Measurements from ENCODE around the gene WDFY3.

Gene WDFY3

GRCh38 chr4:84966382-84967242 is at the start of gene WDFY3:
Gene WDFY3 (minus strand): TSS chr4:84966690. CDS start chr4:84860591, 106,099 bp downstream.
- Histone ChIP-seq H3K36me3 (ENCODE audit: control insufficient read depth in 2 of 2, insufficient read depth in 2 of 2, low read length in 2 of 2) (no peaks in the 10 kb centered on the region), H3K9ac (ENCODE audit: low read length in 2 of 2) (peak within 1 kb of the TSS; percentile 76 to 84), H3K9me3 (ENCODE audit: control insufficient read depth in 2 of 2, low read length in 2 of 2) (no peaks in the 10 kb centered on the region), H3K4me3 (ENCODE audit: low read length in 2 of 2) (peak within 1 kb of the TSS; percentile 89 to 90), H3K27ac (ENCODE audit: low read length) (peak within 1 kb of the TSS; percentile 73), H3K4me1 (ENCODE audit: control insufficient read depth, insufficient read depth, low read length) (peaks cover 6% of the 10 kb centered on the region), H3K27me3 (ENCODE audit: control insufficient read depth in 1 of 2, insufficient read depth in 2 of 2, low read length in 2 of 2) (no peaks in the 10 kb centered on the region)

GRCh38 chr4:85005865-85006377 is 39.4 kb upstream of the WDFY3 start:
- Histone ChIP-seq H3K27ac (ENCODE audit: low read length) (no peak overlapping the region), H3K4me3 (ENCODE audit: low read length in 2 of 2) (no peak overlapping the region), H3K4me1 (ENCODE audit: control insufficient read depth, insufficient read depth, low read length) (no peaks in the 10 kb centered on the region), H3K9me3 (ENCODE audit: control insufficient read depth in 2 of 2, low read length in 2 of 2) (no peaks in the 10 kb centered on the region), H3K9ac (ENCODE audit: low read length in 2 of 2) (no peak overlapping the region), H3K27me3 (ENCODE audit: control insufficient read depth in 1 of 2, insufficient read depth in 2 of 2, low read length in 2 of 2) (no peaks in the 10 kb centered on the region), H3K36me3 (ENCODE audit: control insufficient read depth in 2 of 2, insufficient read depth in 2 of 2, low read length in 2 of 2) (no peaks in the 10 kb centered on the region)

- Histone ChIP-seq H3K9me3 (ENCODE audit: control insufficient read depth in 2 of 2, low read length in 2 of 2) (no peaks in the 10 kb centered on the region), H3K36me3 (ENCODE audit: control insufficient read depth in 2 of 2, insufficient read depth in 2 of 2, low read length in 2 of 2) (no peaks in the 10 kb centered on the region), H3K4me1 (ENCODE audit: control insufficient read depth, insufficient read depth, low read length) (no peaks in the 10 kb centered on the region), H3K27ac (ENCODE audit: low read length) (no peak overlapping the region), H3K4me3 (ENCODE audit: low read length in 2 of 2) (no peak overlapping the region), H3K9ac (ENCODE audit: low read length in 2 of 2) (no peak overlapping the region), H3K27me3 (ENCODE audit: control insufficient read depth in 1 of 2, insufficient read depth in 2 of 2, low read length in 2 of 2) (no peaks in the 10 kb centered on the region)
These were observed 33.9 kb upstream of the WDFY3 start for GRCh38 chr4:85000343-85000742.

- Histone ChIP-seq H3K36me3 (ENCODE audit: control insufficient read depth in 2 of 2, insufficient read depth in 2 of 2, low read length in 2 of 2) (no peaks in the 10 kb centered on the region), H3K4me1 (ENCODE audit: control insufficient read depth, insufficient read depth, low read length) (no peaks in the 10 kb centered on the region), H3K4me3 (ENCODE audit: low read length in 2 of 2) (no peak overlapping the region), H3K9me3 (ENCODE audit: control insufficient read depth in 2 of 2, low read length in 2 of 2) (no peaks in the 10 kb centered on the region), H3K27ac (ENCODE audit: low read length) (no peak overlapping the region), H3K27me3 (ENCODE audit: control insufficient read depth in 1 of 2, insufficient read depth in 2 of 2, low read length in 2 of 2) (no peaks in the 10 kb centered on the region), H3K9ac (ENCODE audit: low read length in 2 of 2) (no peak overlapping the region)
These were observed 28.9 kb upstream of the WDFY3 start for GRCh38 chr4:84995386-84995785.

- Histone ChIP-seq H3K4me1 (ENCODE audit: control insufficient read depth, insufficient read depth, low read length) (no peaks in the 10 kb centered on the region), H3K36me3 (ENCODE audit: control insufficient read depth in 2 of 2, insufficient read depth in 2 of 2, low read length in 2 of 2) (no peaks in the 10 kb centered on the region), H3K27me3 (ENCODE audit: control insufficient read depth in 1 of 2, insufficient read depth in 2 of 2, low read length in 2 of 2) (no peaks in the 10 kb centered on the region), H3K4me3 (ENCODE audit: low read length in 2 of 2) (peak overlapping the region; percentile 54 to 63), H3K9me3 (ENCODE audit: control insufficient read depth in 2 of 2, low read length in 2 of 2) (no peaks in the 10 kb centered on the region), H3K27ac (ENCODE audit: low read length) (peak overlapping the region; percentile 11), H3K9ac (ENCODE audit: low read length in 2 of 2) (peak overlapping the region in 1 of 2 donors; percentile 42)
These were observed 27.8 kb upstream of the WDFY3 start for GRCh38 chr4:84994280-84994679.

- H3K9me3 ChIP-seq (ENCODE audit: control insufficient read depth in 2 of 2, low read length in 2 of 2), result no peaks in the 10 kb centered on the region
- H3K4me1 ChIP-seq (ENCODE audit: control insufficient read depth, insufficient read depth, low read length), result no peaks in the 10 kb centered on the region
- no peaks in the 10 kb centered on the region for H3K27me3 ChIP-seq (ENCODE audit: control insufficient read depth in 1 of 2, insufficient read depth in 2 of 2, low read length in 2 of 2)
- no peaks in the 10 kb centered on the region for H3K36me3 ChIP-seq (ENCODE audit: control insufficient read depth in 2 of 2, insufficient read depth in 2 of 2, low read length in 2 of 2)
- no peak overlapping the region for H3K27ac ChIP-seq (ENCODE audit: low read length)
- H3K4me3 ChIP-seq (ENCODE audit: low read length in 2 of 2), result no peak overlapping the region
- H3K9ac ChIP-seq (ENCODE audit: low read length in 2 of 2), result no peak overlapping the region
These were observed 19.5 kb upstream of the WDFY3 start for GRCh38 chr4:84985952-84986351.

GRCh38 chr4:84977396-84977795 is 10.9 kb upstream of the WDFY3 start:
- no peak overlapping the region for H3K9ac ChIP-seq (ENCODE audit: low read length in 2 of 2)
- no peaks in the 10 kb centered on the region for H3K27me3 ChIP-seq (ENCODE audit: control insufficient read depth in 1 of 2, insufficient read depth in 2 of 2, low read length in 2 of 2)
- no peaks in the 10 kb centered on the region for H3K4me1 ChIP-seq (ENCODE audit: control insufficient read depth, insufficient read depth, low read length)
- H3K27ac ChIP-seq (ENCODE audit: low read length), result no peak overlapping the region
- H3K4me3 ChIP-seq (ENCODE audit: low read length in 2 of 2), result no peak overlapping the region
- no peaks in the 10 kb centered on the region for H3K9me3 ChIP-seq (ENCODE audit: control insufficient read depth in 2 of 2, low read length in 2 of 2)
- H3K36me3 ChIP-seq (ENCODE audit: control insufficient read depth in 2 of 2, insufficient read depth in 2 of 2, low read length in 2 of 2), result no peaks in the 10 kb centered on the region

- Histone ChIP-seq H3K27me3 (ENCODE audit: control insufficient read depth in 1 of 2, insufficient read depth in 2 of 2, low read length in 2 of 2) (no peaks in the 10 kb centered on the region), H3K36me3 (ENCODE audit: control insufficient read depth in 2 of 2, insufficient read depth in 2 of 2, low read length in 2 of 2) (no peaks in the 10 kb centered on the region), H3K4me3 (ENCODE audit: low read length in 2 of 2) (no peak overlapping the region), H3K9me3 (ENCODE audit: control insufficient read depth in 2 of 2, low read length in 2 of 2) (no peaks in the 10 kb centered on the region), H3K27ac (ENCODE audit: low read length) (no peak overlapping the region), H3K9ac (ENCODE audit: low read length in 2 of 2) (no peak overlapping the region), H3K4me1 (ENCODE audit: control insufficient read depth, insufficient read depth, low read length) (no peaks in the 10 kb centered on the region)
These were observed 7.4 kb upstream of the WDFY3 start for GRCh38 chr4:84973856-84974255.

GRCh38 chr4:84971319-84971932 is 4.9 kb upstream of the WDFY3 start:
- no peaks in the 10 kb centered on the region for H3K9me3 ChIP-seq (ENCODE audit: control insufficient read depth in 2 of 2, low read length in 2 of 2)
- H3K27ac ChIP-seq (ENCODE audit: low read length), result no peak overlapping the region
- H3K4me1 ChIP-seq (ENCODE audit: control insufficient read depth, insufficient read depth, low read length), result peaks cover 3% of the 10 kb centered on the region
- H3K4me3 ChIP-seq (ENCODE audit: low read length in 2 of 2), result no peak overlapping the region
- no peaks in the 10 kb centered on the region for H3K27me3 ChIP-seq (ENCODE audit: control insufficient read depth in 1 of 2, insufficient read depth in 2 of 2, low read length in 2 of 2)
- H3K9ac ChIP-seq (ENCODE audit: low read length in 2 of 2), result no peak overlapping the region
- H3K36me3 ChIP-seq (ENCODE audit: control insufficient read depth in 2 of 2, insufficient read depth in 2 of 2, low read length in 2 of 2), result no peaks in the 10 kb centered on the region

GRCh38 chr4:84968925-84969324 is 2.4 kb upstream of the WDFY3 start:
- Histone ChIP-seq H3K27ac (ENCODE audit: low read length) (no peak overlapping the region), H3K9ac (ENCODE audit: low read length in 2 of 2) (no peak overlapping the region), H3K4me3 (ENCODE audit: low read length in 2 of 2) (no peak overlapping the region), H3K9me3 (ENCODE audit: control insufficient read depth in 2 of 2, low read length in 2 of 2) (no peaks in the 10 kb centered on the region), H3K27me3 (ENCODE audit: control insufficient read depth in 1 of 2, insufficient read depth in 2 of 2, low read length in 2 of 2) (no peaks in the 10 kb centered on the region), H3K4me1 (ENCODE audit: control insufficient read depth, insufficient read depth, low read length) (peaks cover 6% of the 10 kb centered on the region), H3K36me3 (ENCODE audit: control insufficient read depth in 2 of 2, insufficient read depth in 2 of 2, low read length in 2 of 2) (no peaks in the 10 kb centered on the region)

All from stomach smooth muscle (tissue), 2 donors.